ENCODE data around the gene LYSMD4.
A peak's percentile ranks its signal among the peaks of the same experiment; 100 is the strongest.
"Not testable (repeated sequence)": the region's sequence is repeated elsewhere in the genome, so short reads cannot be mapped to it uniquely, and the experiment has no call there.

LYSMD4 gene

GRCh38 chr15:99733268-99734039, at the start of gene LYSMD4:
TSS of gene LYSMD4 (minus strand) at chr15:99733437. CDS start at chr15:99731999, 1,438 bp downstream.
- peak; percentile 94 for DNase-seq (ENCODE audit: low spot score)

GRCh38 chr15:99782029-99782428, 48.8 kb upstream of the LYSMD4 start:
- not testable (repeated sequence) for DNase-seq (ENCODE audit: low spot score)

- no peak for DNase-seq (ENCODE audit: low spot score)
Measured at GRCh38 chr15:99777144-99777543, 43.9 kb upstream of the LYSMD4 start.

- DNase-seq (ENCODE audit: low spot score) = no peak
Measured at GRCh38 chr15:99764522-99764921, 31.3 kb upstream of the LYSMD4 start.

GRCh38 chr15:99763827-99764226, 30.6 kb upstream of the LYSMD4 start:
- DNase-seq (ENCODE audit: low spot score) = no peak

GRCh38 chr15:99762288-99762687, 29.1 kb upstream of the LYSMD4 start:
- no peak for DNase-seq (ENCODE audit: low spot score)

- DNase-seq (ENCODE audit: low spot score) = peak; percentile 66
Measured at GRCh38 chr15:99755692-99756409, 22.6 kb upstream of the LYSMD4 start.

GRCh38 chr15:99753066-99753465, 19.8 kb upstream of the LYSMD4 start:
- DNase-seq (ENCODE audit: low spot score) = no peak

- DNase-seq (ENCODE audit: low spot score) = no peak
Measured at GRCh38 chr15:99752556-99752955, 19.3 kb upstream of the LYSMD4 start.

GRCh38 chr15:99750326-99750725, 17.1 kb upstream of the LYSMD4 start:
- DNase-seq (ENCODE audit: low spot score) = not testable (repeated sequence)

GRCh38 chr15:99749386-99749785, 16.1 kb upstream of the LYSMD4 start:
- no peak for DNase-seq (ENCODE audit: low spot score)

GRCh38 chr15:99745370-99746086, 12.3 kb upstream of the LYSMD4 start:
- no peak for DNase-seq (ENCODE audit: low spot score)

GRCh38 chr15:99744142-99744541, 10.9 kb upstream of the LYSMD4 start:
- DNase-seq (ENCODE audit: low spot score) = no peak

- DNase-seq (ENCODE audit: low spot score) = no peak
Measured at GRCh38 chr15:99741835-99742234, 8.6 kb upstream of the LYSMD4 start.

GRCh38 chr15:99738021-99738847, 5.0 kb upstream of the LYSMD4 start:
- no peak for DNase-seq (ENCODE audit: low spot score)

GRCh38 chr15:99736702-99737101, 3.5 kb upstream of the LYSMD4 start:
- no peak for DNase-seq (ENCODE audit: low spot score)

GRCh38 chr15:99735868-99736267, 2.6 kb upstream of the LYSMD4 start:
- no peak for DNase-seq (ENCODE audit: low spot score)

GRCh38 chr15:99734575-99734974, 1.3 kb upstream of the LYSMD4 start:
- no peak for DNase-seq (ENCODE audit: low spot score)

- not testable (repeated sequence) for DNase-seq (ENCODE audit: low spot score)
Measured at GRCh38 chr15:99734040-99734291, 729 bp upstream of the LYSMD4 start.

GRCh38 chr15:99732751-99733267, 428 bp downstream of the LYSMD4 start:
- DNase-seq (ENCODE audit: low spot score) = no peak

GRCh38 chr15:99732124-99732750, 1.0 kb downstream of the LYSMD4 start:
- DNase-seq (ENCODE audit: low spot score) = no peak

Measured in SW480 (cell line).